NCI-H1930 (cell line): Measurements from ENCODE around the gene ASPG.

ENCODE experiments used
- DNase-seq, 2 experiments: peaks; one replicate each; lab custom pipeline; 2025; lab: John Stamatoyannopoulos, UW

Gene ASPG

GRCh38 chr14:104162495-104162894 is 77.0 kb downstream of the ASPG start:
- no peak for DNase-seq

- no peak for DNase-seq
Measured at GRCh38 chr14:104163541-104163940, 78.0 kb downstream of the ASPG start.

GRCh38 chr14:104164041-104164440 is 78.5 kb downstream of the ASPG start:
- no peak for DNase-seq

DNA sequence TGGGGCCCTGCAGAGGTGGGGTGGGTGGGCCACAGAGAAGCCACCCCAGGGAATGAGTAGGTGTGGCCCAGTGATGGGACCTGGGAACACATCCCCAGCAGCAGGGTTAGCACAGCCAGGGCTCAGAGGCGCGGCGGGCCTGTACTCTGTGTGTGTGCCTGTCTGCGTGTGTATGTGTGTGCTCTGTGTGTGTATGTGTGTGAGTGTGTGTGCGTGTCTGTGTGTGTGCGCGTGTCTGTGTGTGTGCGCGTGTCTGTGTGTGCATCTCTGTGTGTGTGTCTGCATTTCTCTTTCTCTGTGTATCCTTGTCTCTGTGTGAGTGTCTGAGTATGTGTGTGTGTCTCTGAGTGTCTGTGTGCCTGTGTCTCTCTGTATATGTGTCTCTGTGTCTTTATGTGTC is 79.0 kb downstream of the ASPG start:
- DNase-seq = no peak
